DMS114 treated with DMSO at 0.1 percent for 48 hours (cell line): ENCODE results near the gene HELB.

Source experiments
- DNase-seq: peaks from one replicate; lab custom pipeline; 2025; ENCODE audit not compliant: unreplicated experiment; lab: John Stamatoyannopoulos, UW

The HELB gene

DNA sequence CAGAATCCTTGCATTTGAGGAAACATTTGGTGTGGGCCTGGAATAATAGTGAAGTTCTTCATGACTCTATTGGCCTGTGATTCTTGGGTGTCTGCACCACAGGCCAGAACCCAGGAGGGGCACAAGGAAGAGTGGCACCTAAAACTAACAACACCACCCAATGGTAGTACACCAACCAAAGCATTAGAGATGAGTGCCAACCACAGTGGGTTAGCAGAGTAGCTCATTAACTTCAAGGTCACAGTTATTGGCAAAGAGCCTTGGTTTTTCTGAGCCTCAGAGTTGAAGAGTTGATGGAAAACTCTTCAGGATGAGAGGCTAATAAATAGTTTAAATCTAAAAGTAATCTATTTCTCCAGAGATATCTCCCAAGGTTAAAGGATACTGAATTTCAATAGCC, 57.0 kb downstream of the HELB start:
- DNase-seq, result no peak

DNA sequence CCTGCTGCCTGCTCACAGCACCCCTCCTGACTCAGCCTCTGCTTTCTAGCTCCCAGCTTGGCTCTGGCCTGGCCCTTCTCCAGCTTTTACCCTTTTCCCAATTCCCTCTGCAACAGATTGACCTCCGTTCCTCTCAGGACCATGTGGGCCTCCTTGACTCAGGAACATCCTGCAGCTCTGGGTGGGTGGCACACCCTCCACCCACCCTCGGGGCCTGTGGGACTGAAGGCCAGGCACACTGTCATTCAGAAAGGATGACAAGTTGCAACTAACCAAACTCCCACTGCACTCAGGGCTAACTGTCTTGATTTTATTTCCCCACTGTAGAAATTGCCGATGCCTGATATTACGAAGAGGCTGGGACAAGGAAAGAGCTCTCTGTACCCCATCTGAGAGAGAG, 59.4 kb downstream of the HELB start:
- no peak for DNase-seq

DNA sequence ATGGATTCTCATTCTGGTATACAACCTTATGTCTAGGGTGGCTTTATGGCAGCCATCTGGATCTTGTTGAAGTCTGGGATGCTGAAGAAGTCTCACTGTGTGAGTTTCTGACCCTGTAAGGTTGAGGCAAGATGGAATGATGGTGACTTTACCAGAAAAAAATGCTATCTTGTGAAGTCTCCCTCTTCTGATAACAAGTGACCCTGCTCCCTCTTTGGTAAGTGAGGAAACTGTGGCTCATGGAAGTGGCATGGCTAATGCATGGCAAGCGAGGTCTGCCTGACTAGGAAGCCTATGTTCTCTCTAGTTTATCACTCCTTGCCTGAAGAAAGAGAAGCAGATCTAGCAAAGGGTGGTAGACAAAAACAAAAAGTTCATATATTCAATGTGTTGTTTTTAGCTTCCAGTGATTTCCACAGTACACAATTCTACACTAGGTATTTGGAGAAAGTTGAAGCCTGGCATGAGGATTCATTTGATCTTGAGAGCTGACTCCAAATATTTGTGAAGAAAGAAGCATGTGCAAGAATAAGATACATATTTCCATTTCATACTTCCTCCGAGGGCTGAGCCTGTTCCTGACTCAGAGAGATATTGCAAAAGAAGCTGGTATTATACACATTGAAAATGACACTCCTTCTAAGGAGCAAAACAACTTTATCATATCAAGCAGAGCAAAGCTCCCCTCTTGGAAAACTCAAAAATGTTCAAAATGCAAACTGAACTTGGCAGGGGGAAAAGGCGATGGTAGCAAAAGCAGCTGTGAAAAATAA, 63.6 kb downstream of the HELB start:
- no peak for DNase-seq

DNA sequence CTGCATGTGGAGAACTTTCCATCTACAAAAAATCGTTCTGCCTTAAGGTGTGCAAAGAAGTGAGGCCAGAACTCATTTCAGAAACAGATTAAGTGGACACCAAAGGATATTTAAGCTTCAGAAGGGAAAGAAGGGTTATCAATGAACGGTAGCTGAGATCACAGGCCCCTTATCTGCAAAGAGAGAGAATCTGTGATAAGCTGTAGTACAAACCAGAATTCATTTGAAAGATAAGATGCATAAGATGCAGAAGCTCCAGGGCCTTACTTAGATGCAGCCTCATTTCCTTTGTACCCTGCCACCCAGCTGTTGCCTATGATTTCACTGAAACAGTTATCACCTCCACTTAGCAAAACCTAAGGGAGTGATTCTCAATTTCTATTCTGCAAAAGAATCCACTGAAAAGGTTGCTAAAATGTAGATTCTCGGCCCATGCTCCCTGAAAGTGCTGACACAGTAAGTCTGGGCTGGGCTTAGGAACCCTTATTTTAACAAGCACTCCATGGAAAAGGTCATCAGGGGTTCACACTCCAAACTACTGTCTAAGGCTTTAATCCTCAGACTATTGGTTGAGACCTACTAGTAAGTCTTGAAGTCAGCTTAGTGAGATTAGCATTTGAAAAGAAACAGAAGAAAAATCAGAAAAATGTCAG, 64.8 kb downstream of the HELB start:
- no peak for DNase-seq

DNA sequence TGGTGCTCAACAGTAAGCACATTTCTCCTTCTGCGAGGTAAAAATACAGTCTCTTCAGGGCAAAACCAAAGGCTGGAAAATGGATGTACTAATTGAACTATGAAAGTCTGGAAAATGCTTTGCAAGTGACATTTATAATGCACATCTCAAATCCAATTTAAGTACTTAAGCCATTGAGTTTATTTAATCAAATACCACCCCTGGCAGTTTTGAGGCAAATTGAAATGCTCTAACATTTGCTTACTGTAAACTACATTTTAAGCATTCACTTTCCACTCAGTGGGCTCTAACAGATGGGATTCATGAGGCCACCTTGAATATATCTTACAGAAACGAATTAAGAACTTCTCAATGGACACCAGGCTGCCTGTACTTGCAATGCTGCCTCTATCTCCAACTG, 69.7 kb downstream of the HELB start:
- DNase-seq, result no peak

DNA sequence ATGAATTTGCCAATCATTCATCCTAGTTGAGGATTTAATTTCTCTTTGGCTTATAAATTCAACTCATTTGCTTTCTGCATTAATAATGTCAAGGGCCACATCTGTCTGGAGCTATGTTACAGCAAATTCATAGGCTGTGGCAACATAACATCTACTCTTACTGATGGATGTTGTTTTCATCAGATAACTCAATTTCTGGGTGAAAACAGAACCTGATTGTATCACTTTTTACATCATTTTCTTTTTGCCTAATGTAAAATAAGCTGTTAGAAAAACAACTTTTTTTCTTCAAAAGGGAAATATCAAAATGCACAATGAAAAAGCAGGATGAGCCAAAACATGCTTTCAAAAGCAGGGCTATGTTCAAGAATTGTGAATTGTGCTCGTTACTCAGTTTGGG, 73.3 kb downstream of the HELB start:
- DNase-seq, result no peak

DNA sequence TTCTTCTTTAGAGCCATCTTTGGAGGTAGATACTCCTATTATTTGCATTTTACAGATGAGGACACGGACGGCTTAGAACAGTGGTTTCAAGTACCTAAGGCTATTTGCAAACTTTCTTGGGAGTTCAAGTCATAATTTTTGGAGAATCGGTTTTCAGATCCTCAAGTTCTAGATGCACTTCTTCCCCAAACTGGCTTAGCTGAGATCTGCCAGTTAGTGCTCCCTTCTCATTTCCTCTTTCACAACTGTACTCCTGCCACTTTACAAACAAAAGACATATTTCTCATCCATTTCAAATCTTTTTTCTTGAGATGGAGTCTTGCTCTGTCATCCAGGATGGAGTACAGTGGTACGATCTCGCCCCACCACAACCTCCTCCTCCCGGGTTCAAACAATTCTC, 77.3 kb downstream of the HELB start:
- no peak for DNase-seq

DNA sequence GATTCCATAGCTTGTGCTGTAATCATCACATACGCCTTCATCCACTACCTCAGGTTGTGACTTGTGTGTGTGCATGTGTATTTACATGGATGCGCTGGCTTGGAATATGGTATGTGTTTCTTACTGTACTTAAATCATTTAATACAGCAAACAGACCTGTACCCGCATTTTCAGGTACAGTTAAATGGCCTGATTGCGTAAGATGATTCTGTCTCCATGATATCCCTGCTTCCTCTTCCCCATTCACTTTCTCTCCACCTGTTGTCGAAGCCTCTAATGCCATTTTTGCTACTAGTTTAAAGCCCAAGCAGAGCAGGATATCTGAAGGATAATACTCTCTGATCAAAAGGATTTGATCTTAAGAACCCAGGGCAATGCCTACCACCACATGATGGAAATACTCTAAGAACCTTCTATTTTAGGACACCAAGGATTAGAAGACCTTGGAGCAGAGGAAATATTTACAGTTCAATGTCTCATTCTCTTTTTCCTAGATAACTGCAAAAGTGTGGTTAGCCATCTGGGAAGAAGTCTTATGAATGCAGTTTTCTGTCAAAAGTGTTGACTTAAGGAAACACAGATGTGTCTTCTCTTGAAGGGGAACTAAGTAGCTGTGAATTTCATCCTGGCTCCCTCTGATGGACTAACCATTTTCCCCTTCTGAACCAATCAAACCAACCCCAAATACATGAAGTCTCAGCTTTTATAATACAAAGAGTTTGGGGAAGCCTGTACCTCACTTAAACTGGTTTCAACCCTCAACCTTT, 78.7 kb downstream of the HELB start:
- no peak for DNase-seq

DNA sequence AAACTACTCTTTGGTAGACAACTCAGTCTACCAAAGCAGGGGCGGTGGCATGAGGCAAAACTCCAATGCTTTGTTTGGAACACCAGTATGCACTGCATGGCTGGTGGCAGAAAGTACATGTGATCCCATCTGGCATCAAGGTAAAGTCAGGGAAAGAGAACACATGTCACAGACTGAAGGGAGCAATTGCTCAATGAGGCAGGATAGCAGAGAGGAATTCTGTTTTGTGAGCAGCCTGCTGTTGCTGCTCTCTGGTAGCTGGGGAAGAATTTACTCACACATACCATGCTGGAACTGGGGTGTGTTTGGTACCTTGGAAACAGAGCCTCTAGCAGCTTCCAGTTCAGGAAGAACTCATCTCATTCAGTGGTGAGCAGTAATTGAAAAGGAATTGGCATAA, 84.8 kb downstream of the HELB start:
- no peak for DNase-seq
